HepG2 (cell line): Measurements from ENCODE around the gene GNA15. TPM values are rescaled to one million over a fixed set of nuclear protein-coding genes. Genes with fewer than 3 reads are reported as not detected.

Experiments
- ATAC-seq: fragments of 200-7000 bp; cut with Tn5 transposase; 3 replicates; pipeline ENCODE4 v1.9.1; 2020; ENCODE audit warnings: mild to moderate bottlenecking, moderate library complexity
- BruUV-seq: library from RNA; stranded (reverse); fragments of 400-500 nt; replicated peaks from 2 replicates; lab custom pipeline; 2021; lab: Mats Ljungman, UMichigan
- CTCF ChIA-PET: fragments of 300-600 bp; formaldehyde crosslinking; extraction: SDS; loops from one replicate; lab custom pipeline; 2021; ENCODE audit warnings: low total read pairs, inconsistent platforms, low intra/inter-chr PET ratio; lab: Yijun Ruan, JAX
- POLR2A ChIA-PET: fragments of 350-600 bp; sonication (Branson Sonifier 250); formaldehyde crosslinking; loops from one replicate; lab custom pipeline; 2020; ENCODE audit warnings: antibody characterized with exemption, inconsistent platforms; lab: Yijun Ruan, JAX
- DNase-seq: peaks from one replicate; pipeline ENCODE4 v3.0.0-alpha.2; 2015; ENCODE audit warnings: low spot score
- FAIRE-seq: peaks from 3 replicates; lab custom pipeline; 2011; peaks lifted over from hg19 to GRCh38; lab: Jason Lieb, UNC
- H2AFZ ChIP-seq: one replicate; pipeline ENCODE4 v1.6.1; 2011; ENCODE audit warnings: low read length, inconsistent platforms
- H3K27ac ChIP-seq: fragments of 300-600 bp; 3 replicates; pipeline ENCODE4 v1.8.0; 2011; ENCODE audit warnings: mixed run types, mild to moderate bottlenecking, mixed read lengths, low read length, inconsistent platforms; ENCODE audit not compliant: insufficient read depth; ENCODE audit errors: extremely low read length
- H3K27me3 ChIP-seq, 2 experiments: fragments of 200-600 bp in 1 of 2; 2 replicates in 1 of 2; 3 replicates in 1 of 2; pipeline versions ENCODE4 v1.6.0 to v1.8.0; 2011; ENCODE audit warnings: low read length in 2 of 2, mild to moderate bottlenecking in 2 of 2, moderate library complexity in 2 of 2, inconsistent platforms in 1 of 2; ENCODE audit not compliant: insufficient read depth in 2 of 2, control insufficient read depth in 1 of 2
- H3K36me3 ChIP-seq, 2 experiments: fragments of 200-600 bp in 1 of 2; replicated peaks in 1 of 2; 2 replicates in 1 of 2; 3 replicates in 1 of 2; pipeline versions ENCODE4 v1.5.1 to v1.8.0; 2011; ENCODE audit warnings: low read length in 2 of 2, inconsistent platforms in 1 of 2; ENCODE audit not compliant: insufficient read depth in 2 of 2, control insufficient read depth in 1 of 2
- H3K4me1 ChIP-seq: 2 replicates; pipeline ENCODE4 v1.5.1; 2012; ENCODE audit warnings: low read length, inconsistent platforms; ENCODE audit not compliant: insufficient read depth
- H3K4me2 ChIP-seq: 2 replicates; pipeline ENCODE4 v1.6.0; 2011; ENCODE audit warnings: low read depth, low read length, inconsistent platforms
- H3K4me3 ChIP-seq, 3 experiments: fragments of 200-600 bp in 1 of 3; sonication (generic), shearing (Covaris generic) in 1 of 3; replicated peaks in 1 of 3; 2 replicates each; pipeline ENCODE4 v1.5.1; 2011 to 2016; ENCODE audit warnings: low read length in 3 of 3, inconsistent platforms in 2 of 3, low read depth in 2 of 3, mild to moderate bottlenecking in 2 of 3, control low read depth in 1 of 3, mixed read lengths in 1 of 3; ENCODE audit not compliant: insufficient read depth in 1 of 3
- H3K79me2 ChIP-seq: one replicate; pipeline ENCODE4 v1.6.1; 2011; ENCODE audit warnings: low read length, inconsistent platforms; ENCODE audit not compliant: insufficient read depth
- H3K9ac ChIP-seq: 2 replicates; pipeline ENCODE4 v1.6.0; 2011; ENCODE audit warnings: mild to moderate bottlenecking, low read depth, low read length, inconsistent platforms; ENCODE audit not compliant: insufficient read depth
- H3K9me3 ChIP-seq: 2 replicates; pipeline ENCODE4 v1.5.1; 2012; ENCODE audit warnings: mild to moderate bottlenecking, low read length
- H4K20me1 ChIP-seq: 2 replicates; pipeline ENCODE4 v1.6.0; 2011; ENCODE audit warnings: inconsistent platforms, mild to moderate bottlenecking, low read length, moderate library complexity; ENCODE audit not compliant: insufficient read depth
- ERF ChIP-seq: IDR thresholded peaks from 2 replicates; pipeline ENCODE4 v1.6.1; 2018; ENCODE audit warnings: missing biosample characterization, missing genetic modification reagents
- KDM2A ChIP-seq: sonication (generic); formaldehyde crosslinking; IDR thresholded peaks from 2 replicates; pipeline ENCODE4 v1.4.0; 2020; ENCODE audit warnings: low read depth, missing genetic modification reagents, borderline replicate concordance
- SMC3 ChIP-seq: IDR thresholded peaks from 2 replicates; pipeline ENCODE4 v1.6.1; 2011; ENCODE audit warnings: low read length, improper control_type of control experiment
- WGBS: methylation state at CpG from one replicate; pipeline ENCODE4 v1.1.6; 2017; ENCODE audit warnings: low lambda C conversion rate; 5-methylcytosine and 5-hydroxymethylcytosine counted together
- in situ Hi-C: cut with HindIII; loops from 2 replicates; pipeline ENCODE4 v1.10.0; 2017; ENCODE audit warnings: low pct_unique_long_range_greater_than_20kb; ENCODE audit not compliant: extremely low pct_ligation_motif_present
- intact Hi-C: fragments of 100-400 bp; cut with micrococcal nuclease; formaldehyde crosslinking; loops from one replicate; pipeline ENCODE4 v1.10.0; 2022; ENCODE audit not compliant: unreplicated experiment
- polyA plus RNA-seq, 8 experiments: library from polyadenylated mRNA; depleted of rRNA in 3 of 8; stranded (reverse) in 7 of 8; unstranded in 1 of 8; fragments of >200 nt; fragmentation: Illumina TruSeq in 4 of 8; extraction: Trizol in 4 of 8; gene quantifications; 2 replicates each; pipeline versions ENCODE4 v1.2.1 to v1.2.3, GENCODE V29; 2011 to 2016; ENCODE audit warnings: low read depth in 4 of 8, missing spikeins in 1 of 8, mixed read lengths in 1 of 8; ENCODE audit not compliant: insufficient read depth in 1 of 8
- total RNA-seq, 5 experiments: library from RNA; depleted of rRNA; stranded (reverse); fragments of >200 nt; fragmentation: Illumina TruSeq; extraction: Trizol; gene quantifications; 2 replicates each; pipeline ENCODE4 v1.2.3, GENCODE V29; 2016; ENCODE audit warnings: low read depth in 1 of 5
- TF ChIP-seq, protein P1 (sequence below): sonication (generic); formaldehyde crosslinking; conservative IDR thresholded peaks from 2 replicates; pipeline ENCODE4 v1.4.0; 2020; ENCODE audit warnings: missing genetic modification reagents
- TF ChIP-seq, protein P2 (sequence below): sonication (generic); formaldehyde crosslinking; IDR thresholded peaks from 2 replicates; pipeline ENCODE4 v1.5.0; 2020; ENCODE audit warnings: mild to moderate bottlenecking, missing genetic modification reagents, moderate library complexity

The GNA15 gene
- total and polyA plus RNA-seq, 2 of the 13 experiments (the other 11 are each of a cell fraction or from before 2014, with no cell fraction given) = not detected

DNA sequence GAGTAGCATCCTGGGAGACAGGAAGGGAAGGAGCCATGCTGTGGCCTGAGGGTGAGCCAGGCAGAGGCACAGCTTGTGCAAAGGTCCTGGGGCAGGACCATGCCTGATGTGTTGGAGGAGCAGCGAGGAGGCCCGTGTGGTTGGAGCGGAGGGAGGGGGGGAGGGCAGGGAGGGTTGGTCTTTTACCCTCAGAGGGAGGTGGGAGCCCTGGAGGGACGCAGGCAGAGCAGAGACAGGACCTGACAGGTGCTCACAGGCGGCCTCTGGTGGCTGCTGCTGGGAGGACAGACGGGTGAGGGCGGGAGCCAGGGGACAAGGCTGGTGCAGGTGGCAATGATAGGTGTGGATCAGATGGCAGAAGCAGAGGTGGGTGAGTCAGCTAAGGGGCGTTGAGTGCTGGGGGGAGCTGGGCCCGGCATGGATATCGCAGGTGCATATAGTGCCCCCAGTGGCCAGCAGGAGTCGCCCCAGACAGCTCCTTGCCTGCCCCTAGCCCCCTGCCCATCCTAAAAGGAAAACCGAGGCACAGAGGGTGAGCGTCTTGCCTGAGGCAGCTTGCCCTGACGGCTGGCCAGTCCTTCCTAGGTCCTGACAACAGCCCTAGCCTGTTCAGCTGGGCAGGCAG, 9.8 kb upstream of the GNA15 start (continued):
- TF ChIP-seq, protein P1, sequence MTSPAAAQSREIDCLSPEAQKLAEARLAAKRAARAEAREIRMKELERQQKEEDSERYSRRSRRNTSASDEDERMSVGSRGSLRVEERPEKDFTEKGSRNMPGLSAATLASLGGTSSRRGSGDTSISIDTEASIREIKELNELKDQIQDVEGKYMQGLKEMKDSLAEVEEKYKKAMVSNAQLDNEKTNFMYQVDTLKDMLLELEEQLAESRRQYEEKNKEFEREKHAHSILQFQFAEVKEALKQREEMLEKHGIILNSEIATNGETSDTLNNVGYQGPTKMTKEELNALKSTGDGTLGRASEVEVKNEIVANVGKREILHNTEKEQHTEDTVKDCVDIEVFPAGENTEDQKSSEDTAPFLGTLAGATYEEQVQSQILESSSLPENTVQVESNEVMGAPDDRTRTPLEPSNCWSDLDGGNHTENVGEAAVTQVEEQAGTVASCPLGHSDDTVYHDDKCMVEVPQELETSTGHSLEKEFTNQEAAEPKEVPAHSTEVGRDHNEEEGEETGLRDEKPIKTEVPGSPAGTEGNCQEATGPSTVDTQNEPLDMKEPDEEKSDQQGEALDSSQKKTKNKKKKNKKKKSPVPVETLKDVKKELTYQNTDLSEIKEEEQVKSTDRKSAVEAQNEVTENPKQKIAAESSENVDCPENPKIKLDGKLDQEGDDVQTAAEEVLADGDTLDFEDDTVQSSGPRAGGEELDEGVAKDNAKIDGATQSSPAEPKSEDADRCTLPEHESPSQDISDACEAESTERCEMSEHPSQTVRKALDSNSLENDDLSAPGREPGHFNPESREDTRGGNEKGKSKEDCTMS (CRISPR knock-in tag) = no peak
- 0 out of 2 replicates have a peak, but pooled peaks have one; percentile 23 for TF ChIP-seq KDM2A (CRISPR knock-in tag)
- TF ChIP-seq SMC3 = peak; percentile 42; the same call in 1 of the 2 replicates

DNA sequence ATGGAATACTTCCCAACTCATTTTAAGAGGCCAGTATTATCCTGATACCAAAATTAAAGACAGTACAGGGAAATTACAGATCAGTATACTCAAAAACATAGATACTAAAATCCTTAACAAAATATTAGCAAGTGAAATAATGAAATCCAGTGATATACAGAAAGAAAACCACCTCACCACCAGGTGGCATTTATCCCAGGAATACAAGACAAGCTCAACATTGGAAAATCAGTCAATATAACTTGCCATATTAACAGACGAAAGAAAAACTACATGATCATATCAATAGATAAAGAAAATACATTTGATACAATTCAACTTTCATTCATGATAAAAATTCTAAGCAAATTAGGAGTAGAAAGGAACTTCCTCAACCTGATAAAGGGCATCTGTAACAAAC, 6.7 kb upstream of the GNA15 start:
- POLR2A ChIA-PET = interaction anchor here (0.8 to 1.5 kb wide), 2 partner anchors 25 to 33 kb away, joined by 3 to 4 read pairs; no protein-coding TSS in a partner anchor
- BruUV-seq = no TSS peak
- FAIRE-seq = peak; percentile 60

More for the DNA sequence above, 6.7 kb upstream of the GNA15 start:
- Histone ChIP-seq H3K4me1 (peaks cover 7% of the 10 kb centered on the region; the same call in 1 of the 2 replicates), H3K36me3 (no peaks in the 10 kb centered on the region)
- TF ChIP-seq ERF (CRISPR knock-in tag) = no peak
- TF ChIP-seq, protein P2, sequence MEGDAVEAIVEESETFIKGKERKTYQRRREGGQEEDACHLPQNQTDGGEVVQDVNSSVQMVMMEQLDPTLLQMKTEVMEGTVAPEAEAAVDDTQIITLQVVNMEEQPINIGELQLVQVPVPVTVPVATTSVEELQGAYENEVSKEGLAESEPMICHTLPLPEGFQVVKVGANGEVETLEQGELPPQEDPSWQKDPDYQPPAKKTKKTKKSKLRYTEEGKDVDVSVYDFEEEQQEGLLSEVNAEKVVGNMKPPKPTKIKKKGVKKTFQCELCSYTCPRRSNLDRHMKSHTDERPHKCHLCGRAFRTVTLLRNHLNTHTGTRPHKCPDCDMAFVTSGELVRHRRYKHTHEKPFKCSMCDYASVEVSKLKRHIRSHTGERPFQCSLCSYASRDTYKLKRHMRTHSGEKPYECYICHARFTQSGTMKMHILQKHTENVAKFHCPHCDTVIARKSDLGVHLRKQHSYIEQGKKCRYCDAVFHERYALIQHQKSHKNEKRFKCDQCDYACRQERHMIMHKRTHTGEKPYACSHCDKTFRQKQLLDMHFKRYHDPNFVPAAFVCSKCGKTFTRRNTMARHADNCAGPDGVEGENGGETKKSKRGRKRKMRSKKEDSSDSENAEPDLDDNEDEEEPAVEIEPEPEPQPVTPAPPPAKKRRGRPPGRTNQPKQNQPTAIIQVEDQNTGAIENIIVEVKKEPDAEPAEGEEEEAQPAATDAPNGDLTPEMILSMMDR (CRISPR knock-in tag) = peak; percentile 46
- TF ChIP-seq SMC3 = peak; percentile 50; the same call in 1 of the 2 replicates
- TF ChIP-seq, all 625 proteins: peak for 2
- no peaks in the 10 kb centered on the region for H4K20me1 ChIP-seq
- intact Hi-C loops (loop anchor here (1.0 kb wide), 1 partner anchor 34 kb away; no protein-coding TSS in a partner anchor), in situ Hi-C loops (loop anchor here (10.0 kb wide), 1 partner anchor 54 kb away; no protein-coding TSS in a partner anchor)
- no peak overlapping the region for H3K4me2 ChIP-seq
- ATAC-seq = no peak
- CTCF ChIA-PET = interaction anchor here (1.3 to 3.0 kb wide), 2 partner anchors 17 to 34 kb away, joined by 3 to 26 read pairs; no protein-coding TSS in a partner anchor
- H3K27me3 ChIP-seq = peaks cover 0 to 3% of the 10 kb centered on the region in 2 experiments; a peak in 1 of 5 replicates
- H3K4me3 ChIP-seq = no peak overlapping the region
- H3K79me2 ChIP-seq = no peaks in the 10 kb centered on the region
- peak; percentile 35 for DNase-seq
- no peaks in the 10 kb centered on the region for H3K9me3 ChIP-seq
- 0% methylated on average over 1 of the region's 1 CpG for WGBS
- no peak overlapping the region for H3K9ac ChIP-seq
- no peak overlapping the region for H2AFZ ChIP-seq
- no peak overlapping the region for H3K27ac ChIP-seq
